Measurements from ENCODE around the gene URM1. TPM values are rescaled to one million over a fixed set of nuclear protein-coding genes. Genes with fewer than 3 reads are reported as not detected.

Gene URM1
- total RNA-seq, 6 experiments from 2014 or later = 16.6 to 25.9 (median 22.2) TPM

DNA sequence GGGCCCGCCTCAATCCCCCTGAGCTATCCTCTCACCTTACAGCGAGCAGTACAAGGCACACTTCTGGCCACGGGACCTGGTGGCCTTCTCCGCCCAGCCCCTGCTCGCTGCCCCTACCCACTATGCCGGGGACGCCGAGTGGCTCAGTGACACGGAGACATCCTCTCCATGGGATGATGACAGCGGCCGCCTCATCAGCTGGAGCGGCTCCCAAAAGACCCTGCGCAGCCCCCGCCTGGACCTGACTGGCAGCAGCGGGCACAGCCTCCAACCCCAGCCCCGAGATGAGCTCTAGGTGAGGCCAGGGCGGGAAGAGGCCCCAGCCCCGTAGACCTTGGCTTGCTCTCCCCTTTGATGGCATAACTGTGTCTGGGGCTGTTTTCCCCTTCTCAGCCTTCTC is 64.4 kb downstream of the URM1 start:
- H3K4me1 ChIP-seq = no peaks in the 10 kb centered on the region
- no peaks in the 10 kb centered on the region for H3K27me3 ChIP-seq
- 67% methylated on average over 1 of the region's 18 CpGs for WGBS (ENCODE audit: insufficient coverage, low coverage, low lambda C conversion rate, missing lambda C conversion rate)
- H3K4me3 ChIP-seq = no peak overlapping the region
- DNase-seq (no peak), ATAC-seq (no peak)
- TF ChIP-seq, protein P1, sequence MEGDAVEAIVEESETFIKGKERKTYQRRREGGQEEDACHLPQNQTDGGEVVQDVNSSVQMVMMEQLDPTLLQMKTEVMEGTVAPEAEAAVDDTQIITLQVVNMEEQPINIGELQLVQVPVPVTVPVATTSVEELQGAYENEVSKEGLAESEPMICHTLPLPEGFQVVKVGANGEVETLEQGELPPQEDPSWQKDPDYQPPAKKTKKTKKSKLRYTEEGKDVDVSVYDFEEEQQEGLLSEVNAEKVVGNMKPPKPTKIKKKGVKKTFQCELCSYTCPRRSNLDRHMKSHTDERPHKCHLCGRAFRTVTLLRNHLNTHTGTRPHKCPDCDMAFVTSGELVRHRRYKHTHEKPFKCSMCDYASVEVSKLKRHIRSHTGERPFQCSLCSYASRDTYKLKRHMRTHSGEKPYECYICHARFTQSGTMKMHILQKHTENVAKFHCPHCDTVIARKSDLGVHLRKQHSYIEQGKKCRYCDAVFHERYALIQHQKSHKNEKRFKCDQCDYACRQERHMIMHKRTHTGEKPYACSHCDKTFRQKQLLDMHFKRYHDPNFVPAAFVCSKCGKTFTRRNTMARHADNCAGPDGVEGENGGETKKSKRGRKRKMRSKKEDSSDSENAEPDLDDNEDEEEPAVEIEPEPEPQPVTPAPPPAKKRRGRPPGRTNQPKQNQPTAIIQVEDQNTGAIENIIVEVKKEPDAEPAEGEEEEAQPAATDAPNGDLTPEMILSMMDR (IDR thresholded peaks at IDR 0.05) = no peak
- TF ChIP-seq POLR2A (IDR thresholded peaks at IDR 0.05) = no peak
- intact Hi-C loops (cut with DNase I) = loop anchor here in 1 of 2 donors (10.0 kb wide), 1 partner anchor 199 kb away; no protein-coding TSS in a partner anchor
- H3K27ac ChIP-seq = no peak overlapping the region
- no peaks in the 10 kb centered on the region for H3K36me3 ChIP-seq
- no peaks in the 10 kb centered on the region for H3K9me3 ChIP-seq

DNA sequence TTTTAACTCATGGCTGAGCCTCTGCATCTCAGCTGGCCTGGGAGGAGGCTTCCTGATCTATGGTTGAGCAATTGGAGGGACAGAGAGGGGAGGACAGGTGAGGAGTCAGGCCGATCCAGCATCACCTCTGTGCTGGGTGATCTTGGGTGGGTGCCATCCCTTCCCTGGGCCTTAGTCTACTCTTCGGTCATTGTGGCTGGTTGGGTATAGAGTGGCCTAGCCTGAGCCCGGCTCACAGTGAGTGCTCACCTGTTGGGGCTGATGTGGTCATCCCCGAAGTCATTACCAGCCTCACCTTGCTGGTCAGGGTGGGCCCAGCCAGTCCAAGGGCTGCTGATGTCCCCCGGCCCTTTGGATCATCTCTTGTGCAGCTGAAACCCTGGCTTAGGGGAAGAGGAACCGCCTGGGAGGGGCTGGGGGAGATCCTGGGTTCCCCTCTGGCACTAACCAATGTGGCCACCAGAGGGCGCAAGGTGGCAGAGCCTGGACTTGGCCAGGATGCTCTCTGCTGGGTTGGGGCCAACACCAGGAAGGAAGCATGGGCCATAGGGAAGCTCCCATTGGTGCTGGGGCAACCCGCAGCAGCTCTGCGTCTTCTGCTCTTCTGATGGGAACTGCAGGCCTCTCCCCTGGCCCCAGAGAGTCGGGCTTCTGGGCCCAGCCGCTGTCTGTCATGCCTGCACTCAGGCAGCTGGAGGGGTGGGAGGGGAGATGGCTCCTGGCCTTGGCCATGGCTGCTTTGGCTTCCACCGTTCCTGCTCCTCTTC is 67.4 kb downstream of the URM1 start:
- Histone ChIP-seq H3K36me3 (no peaks in the 10 kb centered on the region), H3K27me3 (no peaks in the 10 kb centered on the region), H3K9me3 (no peaks in the 10 kb centered on the region), H3K27ac (no peak overlapping the region), H3K4me3 (no peak overlapping the region), H3K4me1 (no peaks in the 10 kb centered on the region)
- ATAC-seq (peak; percentile 94 to 99 (median 98)), DNase-seq (peak; percentile 88 to 90 (median 89))
- no peak for TF ChIP-seq POLR2A (IDR thresholded peaks at IDR 0.05)
- TF ChIP-seq, protein P1 (IDR thresholded peaks at IDR 0.05) = peak; percentile 90 to 97 (median 94)
- 72% methylated on average over 3 of the region's 12 CpGs for WGBS (ENCODE audit: insufficient coverage, low coverage, low lambda C conversion rate, missing lambda C conversion rate)
- intact Hi-C loops (cut with DNase I) = loop anchor here in 1 of 2 donors (10.0 kb wide), 1 partner anchor 196 kb away; no protein-coding TSS in a partner anchor

DNA sequence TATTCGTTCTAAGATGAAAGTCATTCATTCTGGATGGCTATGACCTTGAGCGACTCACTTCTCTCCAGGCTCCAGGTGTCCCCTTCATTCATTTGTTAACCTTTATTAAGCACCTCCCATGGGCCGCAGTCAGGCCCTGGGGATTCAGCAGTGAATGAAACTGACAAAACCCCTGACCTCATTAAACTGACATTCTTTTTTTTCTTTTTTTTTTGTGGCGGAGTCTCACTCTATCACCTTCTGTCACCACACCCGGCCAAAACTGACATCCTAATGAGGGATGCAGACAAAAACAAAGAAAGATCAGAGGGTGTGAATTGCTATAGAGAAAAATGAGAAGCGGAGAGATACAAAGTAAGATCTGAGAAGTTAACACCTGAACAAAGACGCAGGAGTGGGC is 68.1 kb downstream of the URM1 start:
- Histone ChIP-seq H3K27ac (no peak overlapping the region), H3K36me3 (no peaks in the 10 kb centered on the region), H3K4me1 (no peaks in the 10 kb centered on the region), H3K27me3 (no peaks in the 10 kb centered on the region), H3K9me3 (no peaks in the 10 kb centered on the region), H3K4me3 (no peak overlapping the region)
- no peak for ATAC-seq
- TF ChIP-seq POLR2A (IDR thresholded peaks at IDR 0.05) = no peak
- TF ChIP-seq, protein P1 (IDR thresholded peaks at IDR 0.05) = no peak
- DNase-seq = no peak
- intact Hi-C loops (cut with DNase I) = loop anchor here in 1 of 2 donors (10.0 kb wide), 1 partner anchor 196 kb away; no protein-coding TSS in a partner anchor
- 80% methylated on average over 6 of the region's 7 CpGs for WGBS (ENCODE audit: insufficient coverage, low coverage, low lambda C conversion rate, missing lambda C conversion rate)

MicroRNAs encoded within 50 kb of the gene (microRNA counts, 767-probe panel; counts per million panel counts)
- 237 counts per million for microRNA hsa-miR-219-2-3p

Small RNA genes within 50 kb of the gene (microRNA-seq; reads per million reads assigned to microRNA genes)
- 0 reads per million in 2 donors for gene MIR219B

Other genes starting within 250 kb of the URM1 start
- 10 to 100 TPM; 27.2 to 67.2 (median 30.5) TPM for gene PTGES2, start 243.6 kb upstream of the URM1 start, total RNA-seq
- 10 to 100 TPM in 4 of 6 experiments, 1 to 10 TPM in 2; 2.7 to 81.8 (median 18.1) TPM for gene LCN2, start 221.9 kb upstream of the URM1 start, total RNA-seq
- 100 to 1,000 TPM in 2 of 6 experiments, 10 to 100 TPM in 4; 13.5 to 192 (median 17.7) TPM for gene BBLN, start 211.1 kb upstream of the URM1 start, total RNA-seq
- gene CIZ1, start 179.8 kb upstream of the URM1 start, total RNA-seq = 10 to 100 TPM; 15.9 to 33.5 (median 24.0) TPM
- 1 to 10 TPM in 4 of 6 experiments, under 1 TPM in 2; 0.43 to 3.1 (median 1.8) TPM for gene DNM1, start 168.0 kb upstream of the URM1 start, total RNA-seq
- 10 to 100 TPM; 25.0 to 53.0 (median 35.5) TPM for gene GOLGA2, start 95.4 kb upstream of the URM1 start, total RNA-seq
- 10 to 100 TPM; 10.8 to 17.3 (median 14.3) TPM for gene SWI5, start 95.1 kb upstream of the URM1 start, total RNA-seq
- 10 to 100 TPM; 16.7 to 35.5 (median 24.5) TPM for gene TRUB2, start 48.9 kb upstream of the URM1 start, total RNA-seq
- gene COQ4, start 48.5 kb upstream of the URM1 start, total RNA-seq = 10 to 100 TPM; 22.3 to 67.5 (median 30.3) TPM
- gene SLC27A4, start 30.8 kb upstream of the URM1 start, total RNA-seq = 10 to 100 TPM; 15.8 to 97.3 (median 24.1) TPM
- 1 to 10 TPM; 1.3 to 3.1 (median 2.2) TPM for gene CERCAM, start 49.5 kb downstream of the URM1 start, total RNA-seq
- gene ODF2, start 84.6 kb downstream of the URM1 start, total RNA-seq = 10 to 100 TPM in 3 of 6 experiments, 1 to 10 TPM in 3; 5.5 to 17.1 (median 10.8) TPM
- 10 to 100 TPM; 10.5 to 15.9 (median 13.2) TPM for gene GLE1, start 133.3 kb downstream of the URM1 start, total RNA-seq
- 100 to 1,000 TPM in 2 of 6 experiments, 10 to 100 TPM in 4; 74.6 to 141 (median 98.6) TPM for gene SPTAN1, start 181.2 kb downstream of the URM1 start, total RNA-seq